RWPE1 (cell line): ENCODE results near the gene PAAF1.
A peak's percentile ranks its signal among the peaks of the same experiment; 100 is the strongest.

Experiments used
- CTCF ChIA-PET: fragments of 350-600 bp; sonication (Branson Sonifier 250); formaldehyde crosslinking; extraction: SDS; loops from one replicate; lab custom pipeline; 2021; lab: Yijun Ruan, JAX
- POLR2A ChIA-PET: fragments of 400-600 bp; formaldehyde crosslinking; extraction: SDS; loops from one replicate; lab custom pipeline; 2020; ENCODE audit warnings: antibody characterized with exemption; ENCODE audit not compliant: low non-redundant PET; lab: Yijun Ruan, JAX
- DNase-seq: peaks from one replicate; pipeline ENCODE4 v3.0.0; 2012; ENCODE audit warnings: low spot score
- H3K27ac ChIP-seq: fragments of 450-650 bp; 2 replicates; pipeline ENCODE4 v1.5.1; 2017
- TF ChIP-seq, protein P1 (sequence below): fragments of 450-650 bp; conservative IDR thresholded peaks from 2 replicates; pipeline ENCODE4 v1.5.1; 2017; ENCODE audit warnings: low read depth, mild to moderate bottlenecking

PAAF1 gene, protein sequence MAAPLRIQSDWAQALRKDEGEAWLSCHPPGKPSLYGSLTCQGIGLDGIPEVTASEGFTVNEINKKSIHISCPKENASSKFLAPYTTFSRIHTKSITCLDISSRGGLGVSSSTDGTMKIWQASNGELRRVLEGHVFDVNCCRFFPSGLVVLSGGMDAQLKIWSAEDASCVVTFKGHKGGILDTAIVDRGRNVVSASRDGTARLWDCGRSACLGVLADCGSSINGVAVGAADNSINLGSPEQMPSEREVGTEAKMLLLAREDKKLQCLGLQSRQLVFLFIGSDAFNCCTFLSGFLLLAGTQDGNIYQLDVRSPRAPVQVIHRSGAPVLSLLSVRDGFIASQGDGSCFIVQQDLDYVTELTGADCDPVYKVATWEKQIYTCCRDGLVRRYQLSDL

DNA sequence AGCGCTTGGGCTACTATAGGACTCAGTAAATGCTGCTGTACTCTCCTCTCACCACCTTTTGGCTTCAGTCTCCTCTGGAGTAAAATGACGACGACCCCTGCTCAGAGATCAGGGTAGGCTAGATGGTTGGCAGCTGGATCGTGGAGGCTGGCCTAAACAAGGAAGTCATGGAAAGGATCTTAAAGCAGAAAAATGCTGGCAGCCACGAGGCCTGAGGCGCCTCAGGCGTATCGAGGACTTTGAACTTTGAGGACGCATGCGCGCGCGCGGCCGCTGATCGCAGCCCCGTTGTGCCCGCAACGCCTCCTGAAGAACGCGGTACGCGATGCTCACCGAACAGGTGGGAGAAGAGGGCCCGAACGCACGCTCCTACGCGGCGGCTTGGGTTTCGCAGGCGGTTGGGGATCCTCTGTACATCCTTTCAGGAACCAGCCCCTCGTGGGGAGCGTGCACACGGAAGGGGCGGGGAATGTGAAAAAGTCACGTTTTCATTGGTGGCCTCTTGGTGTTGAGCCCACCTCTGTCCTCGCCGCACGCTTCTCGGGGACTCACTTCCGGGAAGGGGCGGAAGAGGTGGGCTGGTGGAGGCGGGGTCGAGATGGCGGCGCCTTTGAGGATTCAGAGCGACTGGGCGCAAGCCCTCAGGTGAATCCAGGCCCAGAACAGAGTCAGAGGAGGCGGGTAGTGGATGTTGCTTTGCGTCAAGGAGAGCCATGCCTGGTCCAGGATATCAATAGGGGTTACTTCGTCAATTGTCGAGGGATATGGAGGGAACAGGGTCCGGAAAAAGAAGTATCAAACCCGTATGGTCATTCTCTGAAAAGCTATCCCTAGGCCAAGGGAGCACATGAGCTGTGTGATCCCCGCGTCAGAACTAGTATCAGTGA lies at the start of gene PAAF1, which contains the start of gene COA4:
TSS of gene PAAF1 (plus strand) at position 576 of the 887 bp plus-strand sequence. CDS start at position 599, 23 bp downstream.
TSS of gene COA4 (minus strand) at position 423 of the 887 bp plus-strand sequence. CDS start 3,468 bp downstream, outside the sequence.
- CTCF ChIA-PET: interaction anchor here (1.0 kb wide), 1 partner anchor 24 kb away, joined by 6 read pairs; no protein-coding TSS in a partner anchor
- peak; percentile 97 for DNase-seq
- peak within 1 kb of the TSS; percentile 92 for H3K27ac ChIP-seq
- POLR2A ChIA-PET: no interaction called here
- TF ChIP-seq, protein P1, sequence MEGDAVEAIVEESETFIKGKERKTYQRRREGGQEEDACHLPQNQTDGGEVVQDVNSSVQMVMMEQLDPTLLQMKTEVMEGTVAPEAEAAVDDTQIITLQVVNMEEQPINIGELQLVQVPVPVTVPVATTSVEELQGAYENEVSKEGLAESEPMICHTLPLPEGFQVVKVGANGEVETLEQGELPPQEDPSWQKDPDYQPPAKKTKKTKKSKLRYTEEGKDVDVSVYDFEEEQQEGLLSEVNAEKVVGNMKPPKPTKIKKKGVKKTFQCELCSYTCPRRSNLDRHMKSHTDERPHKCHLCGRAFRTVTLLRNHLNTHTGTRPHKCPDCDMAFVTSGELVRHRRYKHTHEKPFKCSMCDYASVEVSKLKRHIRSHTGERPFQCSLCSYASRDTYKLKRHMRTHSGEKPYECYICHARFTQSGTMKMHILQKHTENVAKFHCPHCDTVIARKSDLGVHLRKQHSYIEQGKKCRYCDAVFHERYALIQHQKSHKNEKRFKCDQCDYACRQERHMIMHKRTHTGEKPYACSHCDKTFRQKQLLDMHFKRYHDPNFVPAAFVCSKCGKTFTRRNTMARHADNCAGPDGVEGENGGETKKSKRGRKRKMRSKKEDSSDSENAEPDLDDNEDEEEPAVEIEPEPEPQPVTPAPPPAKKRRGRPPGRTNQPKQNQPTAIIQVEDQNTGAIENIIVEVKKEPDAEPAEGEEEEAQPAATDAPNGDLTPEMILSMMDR: no peak

DNA sequence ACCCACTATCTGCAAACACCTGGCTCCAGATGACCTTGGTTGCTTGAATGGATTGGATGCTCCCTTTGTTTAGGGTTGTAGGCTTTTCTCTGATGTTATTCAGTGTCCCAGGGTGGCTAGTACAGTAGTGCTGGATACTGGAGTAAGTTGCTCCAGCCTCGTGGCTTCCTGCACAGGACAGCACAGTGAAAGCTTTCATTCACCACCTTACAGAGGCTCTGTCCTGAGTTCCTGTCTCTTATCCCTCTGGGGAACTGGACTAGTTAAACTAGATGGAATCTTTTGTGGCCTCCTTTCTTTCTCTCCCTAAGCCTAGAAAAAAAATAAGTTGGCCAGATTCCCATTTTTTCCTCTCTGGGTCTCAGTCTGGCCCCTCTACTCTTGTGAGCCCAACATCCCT lies 46.5 kb upstream of the PAAF1 start:
- TF ChIP-seq, protein P1: no peak
- no peak for DNase-seq
- ChIA-PET POLR2A (interaction anchor here (0.6 kb wide), 1 partner anchor 16 kb away, joined by 5 read pairs; no protein-coding TSS in a partner anchor), CTCF (interaction anchor here (0.7 kb wide), 1 partner anchor 16 kb away, joined by 4 read pairs; no protein-coding TSS in a partner anchor)
- H3K27ac ChIP-seq: no peak overlapping the region

DNA sequence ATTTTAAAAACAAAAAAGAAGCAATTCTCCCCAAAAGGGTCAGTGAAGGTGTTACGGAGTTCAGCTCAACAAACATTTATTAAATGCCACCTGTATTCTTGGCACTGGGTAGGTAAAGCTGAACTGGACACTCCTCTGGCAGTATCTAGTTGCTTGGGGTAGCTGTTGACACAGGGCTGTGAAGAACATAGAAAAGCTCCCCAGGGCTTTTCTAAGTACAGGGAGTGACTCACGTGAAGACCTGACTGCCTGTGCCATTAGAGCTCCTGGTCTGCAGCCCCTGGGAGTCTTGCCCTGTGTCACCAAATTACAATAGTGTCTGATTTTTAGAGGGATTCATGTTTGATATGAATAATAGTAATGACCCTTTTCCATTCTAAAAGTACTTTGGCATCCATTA lies 43.7 kb upstream of the PAAF1 start:
- POLR2A ChIA-PET: no interaction called here
- TF ChIP-seq, protein P1: no peak
- CTCF ChIA-PET: no interaction called here
- no peak overlapping the region for H3K27ac ChIP-seq
- DNase-seq: no peak

DNA sequence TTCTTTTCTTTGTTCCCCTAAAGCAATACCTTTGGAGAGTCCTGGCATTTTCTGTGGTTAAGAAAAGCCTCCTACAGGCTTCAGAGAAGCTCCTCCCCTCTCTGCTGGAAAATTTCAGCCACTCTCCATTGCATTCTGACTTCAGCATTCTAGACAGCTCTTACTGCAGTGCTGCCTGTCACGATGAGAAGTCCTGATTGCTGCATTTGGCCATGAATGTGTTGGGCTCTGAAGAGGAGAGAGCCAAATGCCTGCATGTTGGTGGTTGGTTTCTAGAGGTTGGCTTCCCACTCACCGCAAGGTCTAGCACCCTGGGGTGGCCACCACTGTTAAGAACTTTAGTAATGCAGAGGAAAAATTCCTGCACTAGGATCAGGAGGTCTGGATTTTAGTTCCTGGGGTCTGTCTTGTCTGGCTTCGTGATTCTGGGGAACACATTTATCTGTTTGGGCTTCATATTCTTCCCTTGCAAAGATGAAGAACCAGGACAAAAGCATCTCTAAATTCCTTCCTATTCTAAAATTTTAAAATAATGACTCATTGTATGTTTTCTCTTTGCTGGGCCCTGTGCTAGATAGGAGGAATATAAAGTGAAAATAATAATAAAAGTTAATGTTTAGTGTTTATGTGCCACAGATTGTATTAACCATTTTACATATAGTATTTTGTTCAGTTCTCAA lies 38.2 kb upstream of the PAAF1 start:
- CTCF ChIA-PET: no interaction called here
- POLR2A ChIA-PET: no interaction called here
- TF ChIP-seq, protein P1: no peak
- DNase-seq: no peak
- no peak overlapping the region for H3K27ac ChIP-seq

DNA sequence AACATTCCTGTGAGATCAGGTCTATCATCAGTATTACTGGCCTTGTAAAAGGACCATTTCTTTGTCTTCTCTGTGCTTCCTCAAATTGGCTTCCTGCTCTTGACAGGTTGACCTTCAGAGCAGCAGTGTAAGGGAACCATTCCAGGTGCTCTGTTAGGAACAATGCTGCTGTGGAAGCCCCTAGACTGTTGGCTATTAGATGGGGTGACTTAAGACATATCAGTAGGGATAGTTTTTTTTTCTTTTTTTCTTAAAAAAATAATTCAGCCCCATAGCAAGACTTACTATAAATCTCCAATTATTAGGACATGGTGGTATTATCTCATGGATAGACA lies 37.7 kb upstream of the PAAF1 start:
- ChIA-PET CTCF (no interaction called here), POLR2A (no interaction called here)
- TF ChIP-seq, protein P1: no peak
- no peak for DNase-seq
- H3K27ac ChIP-seq: no peak overlapping the region
